ENCODE results near the gene SLC35A4. TPM values are rescaled to one million over a fixed set of nuclear protein-coding genes. Genes with fewer than 3 reads are reported as not detected.

Gene SLC35A4
- polyA plus RNA-seq, 4 donors, result 35.7 to 74.6 (median 57.9) TPM

DNA sequence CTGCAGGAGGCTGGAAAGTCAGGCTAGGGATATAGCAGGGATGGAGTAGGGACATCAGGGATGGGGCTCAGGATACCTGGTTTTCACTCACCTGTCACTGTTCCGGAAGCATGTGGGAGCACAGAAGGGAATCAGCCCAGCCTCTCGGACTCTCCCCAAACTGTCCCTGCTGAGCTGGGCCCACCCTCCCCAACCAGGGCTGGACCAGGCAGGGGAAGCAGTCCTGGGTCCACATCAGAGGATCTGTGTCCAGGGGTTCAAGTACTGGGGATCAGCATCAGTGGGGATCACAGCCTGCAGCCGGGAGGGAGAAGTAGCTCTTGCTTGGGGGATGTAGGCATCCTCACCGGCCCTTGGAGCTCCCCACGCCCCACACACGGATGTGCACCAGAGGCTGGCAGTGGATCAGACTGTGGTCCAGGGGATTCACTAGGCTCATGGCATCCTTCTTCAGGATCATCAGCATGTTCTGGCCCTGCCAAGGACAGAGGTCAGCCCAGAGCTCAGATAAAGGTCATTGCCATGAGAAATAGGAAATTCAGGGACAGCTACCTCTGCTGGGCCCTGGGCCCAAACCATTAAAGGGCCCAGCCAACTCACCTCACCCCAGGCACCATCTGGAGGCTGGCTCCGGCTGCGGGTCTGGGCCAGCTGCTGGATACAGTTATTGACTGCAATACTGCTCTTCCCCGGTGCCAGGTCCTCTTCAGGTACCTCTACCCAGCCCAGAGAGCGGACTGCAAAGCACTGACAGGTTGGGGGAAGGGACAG, 2.7 kb upstream of the SLC35A4 start:
- Histone ChIP-seq H3K9me3 (ENCODE audit: control insufficient read depth in 2 of 2, insufficient read depth in 1 of 2, low read depth in 1 of 2, low read length in 1 of 2) (no peaks in the 10 kb centered on the region), H3K36me3 (ENCODE audit: control insufficient read depth in 3 of 3, insufficient read depth in 2 of 3, low read depth in 1 of 3, low read length in 3 of 3) (peaks cover 0 to 40% (median 2%) of the 10 kb centered on the region in 3 donors), H3K4me1 (ENCODE audit: control insufficient read depth in 3 of 3, insufficient read depth in 2 of 3, low read depth in 1 of 3, low read length in 2 of 3) (peaks cover 0 to 14% (median 9%) of the 10 kb centered on the region in 3 donors), H3K27me3 (ENCODE audit: control insufficient read depth in 3 of 3, insufficient read depth in 3 of 3, low read length in 3 of 3) (no peaks in the 10 kb centered on the region), H3K27ac (ENCODE audit: low read depth in 1 of 3, low read length in 2 of 3) (no peak overlapping the region), H3K4me3 (ENCODE audit: low read depth in 1 of 3, low read length in 3 of 3) (no peak overlapping the region)
- WGBS, 3 donors, result 87 to 95% (median 92%) methylated on average over 10 of the region's 10 CpGs
- DNase-seq (no peak), FAIRE-seq (no peak)

DNA sequence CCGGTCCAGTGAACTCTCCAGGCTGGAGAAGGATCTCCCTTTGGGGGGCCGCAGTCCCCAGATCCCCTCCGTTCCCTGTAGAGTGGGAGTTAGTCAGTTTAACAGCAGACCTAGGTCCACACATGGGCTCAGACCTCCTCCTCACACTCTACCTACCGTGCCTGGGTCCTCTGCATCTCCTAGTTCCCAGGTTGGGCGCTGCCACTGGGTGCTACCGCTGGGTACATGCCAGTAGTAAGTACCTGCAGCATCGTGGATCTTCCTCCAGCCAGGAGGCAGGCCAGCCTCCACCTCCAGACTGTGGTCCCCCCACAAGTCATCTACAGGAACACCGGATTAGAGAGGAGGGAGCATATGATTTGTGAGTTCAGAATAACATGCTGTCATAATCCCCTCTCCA, 1.0 kb upstream of the SLC35A4 start:
- DNase-seq, result no peak
- Histone ChIP-seq H3K27me3 (ENCODE audit: control insufficient read depth in 3 of 3, insufficient read depth in 3 of 3, low read length in 3 of 3) (no peaks in the 10 kb centered on the region), H3K4me1 (ENCODE audit: control insufficient read depth in 3 of 3, insufficient read depth in 2 of 3, low read depth in 1 of 3, low read length in 2 of 3) (peaks cover 0 to 10% (median 9%) of the 10 kb centered on the region in 3 donors), H3K27ac (ENCODE audit: low read depth in 1 of 3, low read length in 2 of 3) (peak overlapping the region; percentile 95 to 96 (median 95)), H3K9me3 (ENCODE audit: control insufficient read depth in 2 of 2, insufficient read depth in 1 of 2, low read depth in 1 of 2, low read length in 1 of 2) (no peaks in the 10 kb centered on the region), H3K36me3 (ENCODE audit: control insufficient read depth in 3 of 3, insufficient read depth in 2 of 3, low read depth in 1 of 3, low read length in 3 of 3) (peaks cover 0 to 52% (median 2%) of the 10 kb centered on the region in 3 donors), H3K4me3 (ENCODE audit: low read depth in 1 of 3, low read length in 3 of 3) (peak overlapping the region in 2 of 3 donors; percentile 64 to 85)
- no peak for FAIRE-seq
- WGBS, 3 donors, result 58 to 74% (median 68%) methylated on average over 8 of the region's 8 CpGs

GRCh38 chr5:140565024-140565779, 574 bp downstream of the SLC35A4 start:
- Histone ChIP-seq H3K4me1 (ENCODE audit: control insufficient read depth in 3 of 3, insufficient read depth in 2 of 3, low read depth in 1 of 3, low read length in 2 of 3) (peaks cover 0 to 15% (median 10%) of the 10 kb centered on the region in 3 donors), H3K4me3 (ENCODE audit: low read depth in 1 of 3, low read length in 3 of 3) (peak overlapping the region; percentile 53 to 85 (median 64)), H3K27me3 (ENCODE audit: control insufficient read depth in 3 of 3, insufficient read depth in 3 of 3, low read length in 3 of 3) (no peaks in the 10 kb centered on the region), H3K9me3 (ENCODE audit: control insufficient read depth in 2 of 2, insufficient read depth in 1 of 2, low read depth in 1 of 2, low read length in 1 of 2) (no peaks in the 10 kb centered on the region), H3K27ac (ENCODE audit: low read depth in 1 of 3, low read length in 2 of 3) (peak overlapping the region; percentile 95 to 96 (median 95)), H3K36me3 (ENCODE audit: control insufficient read depth in 3 of 3, insufficient read depth in 2 of 3, low read depth in 1 of 3, low read length in 3 of 3) (peaks cover 0 to 55% (median 2%) of the 10 kb centered on the region in 3 donors)
- FAIRE-seq (no peak), DNase-seq (no peak)
- 0 to 5% (median 2%) methylated on average over 13 of the region's 13 CpGs for WGBS, 3 donors

GRCh38 chr5:140565780-140566095, 1.1 kb downstream of the SLC35A4 start:
- H3K4me3 ChIP-seq (ENCODE audit: low read depth in 1 of 3, low read length in 3 of 3), result peak overlapping the region in 2 of 3 donors; percentile 64 to 85
- no peaks in the 10 kb centered on the region for H3K27me3 ChIP-seq (ENCODE audit: control insufficient read depth in 3 of 3, insufficient read depth in 3 of 3, low read length in 3 of 3)
- WGBS, 3 donors, result 76 to 81% (median 77%) methylated on average over 4 of the region's 4 CpGs
- no peak for DNase-seq
- no peaks in the 10 kb centered on the region for H3K9me3 ChIP-seq (ENCODE audit: control insufficient read depth in 2 of 2, insufficient read depth in 1 of 2, low read depth in 1 of 2, low read length in 1 of 2)
- peaks cover 0 to 15% (median 10%) of the 10 kb centered on the region in 3 donors for H3K4me1 ChIP-seq (ENCODE audit: control insufficient read depth in 3 of 3, insufficient read depth in 2 of 3, low read depth in 1 of 3, low read length in 2 of 3)
- FAIRE-seq, result no peak
- peak overlapping the region in 1 of 3 donors; percentile 96 for H3K27ac ChIP-seq (ENCODE audit: low read depth in 1 of 3, low read length in 2 of 3)
- H3K36me3 ChIP-seq (ENCODE audit: control insufficient read depth in 3 of 3, insufficient read depth in 2 of 3, low read depth in 1 of 3, low read length in 3 of 3), result peaks cover 0 to 51% (median 2%) of the 10 kb centered on the region in 3 donors

DNA sequence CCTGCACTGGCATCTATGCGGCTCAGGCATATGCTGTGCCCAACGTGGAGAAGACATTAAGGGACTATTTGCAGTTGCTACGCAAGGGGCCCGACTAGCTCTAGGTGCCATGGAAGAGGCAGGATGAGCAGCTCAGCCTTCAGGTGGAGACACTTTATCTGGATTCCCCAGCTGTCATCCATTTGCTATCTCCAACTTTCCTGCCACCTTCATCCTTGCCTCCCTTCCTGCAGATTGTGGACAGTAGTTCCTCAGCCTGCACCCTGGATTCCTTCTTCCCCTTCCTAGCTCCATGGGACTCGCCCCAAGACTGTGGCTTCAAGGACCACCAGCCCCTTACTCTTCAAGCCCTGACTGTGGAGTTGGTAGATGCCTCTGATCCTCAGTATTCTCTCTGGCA, 2.0 kb downstream of the SLC35A4 start:
- peaks cover 0 to 15% (median 10%) of the 10 kb centered on the region in 3 donors for H3K4me1 ChIP-seq (ENCODE audit: control insufficient read depth in 3 of 3, insufficient read depth in 2 of 3, low read depth in 1 of 3, low read length in 2 of 3)
- no peak overlapping the region for H3K27ac ChIP-seq (ENCODE audit: low read depth in 1 of 3, low read length in 2 of 3)
- no peaks in the 10 kb centered on the region for H3K9me3 ChIP-seq (ENCODE audit: control insufficient read depth in 2 of 2, insufficient read depth in 1 of 2, low read depth in 1 of 2, low read length in 1 of 2)
- H3K4me3 ChIP-seq (ENCODE audit: low read depth in 1 of 3, low read length in 3 of 3), result no peak overlapping the region
- DNase-seq, result no peak
- no peaks in the 10 kb centered on the region for H3K27me3 ChIP-seq (ENCODE audit: control insufficient read depth in 3 of 3, insufficient read depth in 3 of 3, low read length in 3 of 3)
- peaks cover 0 to 48% (median 2%) of the 10 kb centered on the region in 3 donors for H3K36me3 ChIP-seq (ENCODE audit: control insufficient read depth in 3 of 3, insufficient read depth in 2 of 3, low read depth in 1 of 3, low read length in 3 of 3)
- 78 to 93% (median 89%) methylated on average over 5 of the region's 5 CpGs for WGBS, 3 donors
- no peak for FAIRE-seq

DNA sequence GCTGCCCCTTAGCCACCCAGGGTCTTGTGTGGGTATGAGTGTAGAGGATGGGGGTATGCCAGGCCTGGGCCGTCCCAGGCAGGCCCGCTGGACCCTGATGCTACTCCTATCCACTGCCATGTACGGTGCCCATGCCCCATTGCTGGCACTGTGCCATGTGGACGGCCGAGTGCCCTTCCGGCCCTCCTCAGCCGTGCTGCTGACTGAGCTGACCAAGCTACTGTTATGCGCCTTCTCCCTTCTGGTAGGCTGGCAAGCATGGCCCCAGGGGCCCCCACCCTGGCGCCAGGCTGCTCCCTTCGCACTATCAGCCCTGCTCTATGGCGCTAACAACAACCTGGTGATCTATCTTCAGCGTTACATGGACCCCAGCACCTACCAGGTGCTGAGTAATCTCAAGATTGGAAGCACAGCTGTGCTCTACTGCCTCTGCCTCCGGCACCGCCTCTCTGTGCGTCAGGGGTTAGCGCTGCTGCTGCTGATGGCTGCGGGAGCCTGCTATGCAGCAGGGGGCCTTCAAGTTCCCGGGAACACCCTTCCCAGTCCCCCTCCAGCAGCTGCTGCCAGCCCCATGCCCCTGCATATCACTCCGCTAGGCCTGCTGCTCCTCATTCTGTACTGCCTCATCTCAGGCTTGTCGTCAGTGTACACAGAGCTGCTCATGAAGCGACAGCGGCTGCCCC, 2.6 kb downstream of the SLC35A4 start:
- peaks cover 0 to 42% (median 2%) of the 10 kb centered on the region in 3 donors for H3K36me3 ChIP-seq (ENCODE audit: control insufficient read depth in 3 of 3, insufficient read depth in 2 of 3, low read depth in 1 of 3, low read length in 3 of 3)
- peaks cover 0 to 15% (median 10%) of the 10 kb centered on the region in 3 donors for H3K4me1 ChIP-seq (ENCODE audit: control insufficient read depth in 3 of 3, insufficient read depth in 2 of 3, low read depth in 1 of 3, low read length in 2 of 3)
- H3K27me3 ChIP-seq (ENCODE audit: control insufficient read depth in 3 of 3, insufficient read depth in 3 of 3, low read length in 3 of 3), result no peaks in the 10 kb centered on the region
- WGBS, 3 donors, result 86 to 89% (median 88%) methylated on average over 22 of the region's 22 CpGs
- FAIRE-seq, result no peak
- no peaks in the 10 kb centered on the region for H3K9me3 ChIP-seq (ENCODE audit: control insufficient read depth in 2 of 2, insufficient read depth in 1 of 2, low read depth in 1 of 2, low read length in 1 of 2)
- no peak for DNase-seq
- H3K4me3 ChIP-seq (ENCODE audit: low read depth in 1 of 3, low read length in 3 of 3), result no peak overlapping the region
- H3K27ac ChIP-seq (ENCODE audit: low read depth in 1 of 3, low read length in 2 of 3), result no peak overlapping the region

DNA sequence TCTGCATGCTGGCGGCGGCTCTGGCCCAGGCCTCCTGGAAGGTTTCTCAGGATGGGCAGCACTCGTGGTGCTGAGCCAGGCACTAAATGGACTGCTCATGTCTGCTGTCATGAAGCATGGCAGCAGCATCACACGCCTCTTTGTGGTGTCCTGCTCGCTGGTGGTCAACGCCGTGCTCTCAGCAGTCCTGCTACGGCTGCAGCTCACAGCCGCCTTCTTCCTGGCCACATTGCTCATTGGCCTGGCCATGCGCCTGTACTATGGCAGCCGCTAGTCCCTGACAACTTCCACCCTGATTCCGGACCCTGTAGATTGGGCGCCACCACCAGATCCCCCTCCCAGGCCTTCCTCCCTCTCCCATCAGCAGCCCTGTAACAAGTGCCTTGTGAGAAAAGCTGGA, 3.2 kb downstream of the SLC35A4 start:
- H3K27me3 ChIP-seq (ENCODE audit: control insufficient read depth in 3 of 3, insufficient read depth in 3 of 3, low read length in 3 of 3), result no peaks in the 10 kb centered on the region
- peaks cover 0 to 15% (median 10%) of the 10 kb centered on the region in 3 donors for H3K4me1 ChIP-seq (ENCODE audit: control insufficient read depth in 3 of 3, insufficient read depth in 2 of 3, low read depth in 1 of 3, low read length in 2 of 3)
- FAIRE-seq, result no peak
- no peaks in the 10 kb centered on the region for H3K9me3 ChIP-seq (ENCODE audit: control insufficient read depth in 2 of 2, insufficient read depth in 1 of 2, low read depth in 1 of 2, low read length in 1 of 2)
- WGBS, 3 donors, result 96 to 97% (median 97%) methylated on average over 13 of the region's 13 CpGs
- H3K27ac ChIP-seq (ENCODE audit: low read depth in 1 of 3, low read length in 2 of 3), result no peak overlapping the region
- no peak overlapping the region for H3K4me3 ChIP-seq (ENCODE audit: low read depth in 1 of 3, low read length in 3 of 3)
- peaks cover 0 to 41% (median 2%) of the 10 kb centered on the region in 3 donors for H3K36me3 ChIP-seq (ENCODE audit: control insufficient read depth in 3 of 3, insufficient read depth in 2 of 3, low read depth in 1 of 3, low read length in 3 of 3)
- DNase-seq, result no peak

- no peak overlapping the region for H3K4me3 ChIP-seq (ENCODE audit: low read depth in 1 of 3, low read length in 3 of 3)
- H3K27me3 ChIP-seq (ENCODE audit: control insufficient read depth in 3 of 3, insufficient read depth in 3 of 3, low read length in 3 of 3), result no peaks in the 10 kb centered on the region
- H3K4me1 ChIP-seq (ENCODE audit: control insufficient read depth in 3 of 3, insufficient read depth in 2 of 3, low read depth in 1 of 3, low read length in 2 of 3), result peaks cover 0 to 13% (median 8%) of the 10 kb centered on the region in 3 donors
- no peak for DNase-seq
- H3K36me3 ChIP-seq (ENCODE audit: control insufficient read depth in 3 of 3, insufficient read depth in 2 of 3, low read depth in 1 of 3, low read length in 3 of 3), result peaks cover 0 to 41% (median 2%) of the 10 kb centered on the region in 3 donors
- no peak for FAIRE-seq
- peak overlapping the region in 2 of 3 donors; percentile 34 to 72 for H3K27ac ChIP-seq (ENCODE audit: low read depth in 1 of 3, low read length in 2 of 3)
- H3K9me3 ChIP-seq (ENCODE audit: control insufficient read depth in 2 of 2, insufficient read depth in 1 of 2, low read depth in 1 of 2, low read length in 1 of 2), result no peaks in the 10 kb centered on the region
- whole genome bisulfite sequencing, 3 donors, result 68 to 94% (median 86%) methylated on average over 2 of the region's 2 CpGs
Measured at GRCh38 chr5:140568443-140569063, 3.9 kb downstream of the SLC35A4 start.
